WTC11 (cell line): Measurements from ENCODE around the gene ROBO1.

Source experiments
- CREB1 ChIP-seq: sonication (generic); formaldehyde crosslinking; IDR thresholded peaks from 2 replicates; pipeline ENCODE4 v1.8.0; 2023; ENCODE audit warnings: mild to moderate bottlenecking, missing genetic modification reagents
- FOXJ3 ChIP-seq: sonication (generic); formaldehyde crosslinking; IDR thresholded peaks from 2 replicates; pipeline ENCODE4 v1.9.0; 2021; ENCODE audit warnings: missing genetic modification reagents, mild to moderate bottlenecking, borderline replicate concordance
- FOXP1 ChIP-seq: sonication (generic); formaldehyde crosslinking; IDR thresholded peaks from 2 replicates; pipeline ENCODE4 v1.8.0; 2022; ENCODE audit warnings: missing genetic modification reagents, mild to moderate bottlenecking, moderate library complexity, borderline replicate concordance
- GTF2I ChIP-seq: fragments of 250-450 bp; sonication (Bioruptor Pico); conservative IDR thresholded peaks from 2 replicates; pipeline ENCODE4 v1.4.0; 2021; ENCODE audit warnings: mild to moderate bottlenecking
- HMGA2 ChIP-seq: fragments of 250-450 bp; sonication (Bioruptor Pico); IDR thresholded peaks from 2 replicates; pipeline ENCODE4 v1.4.0; 2021; ENCODE audit warnings: mild to moderate bottlenecking, moderate library complexity
- NFYB ChIP-seq: sonication (generic); formaldehyde crosslinking; conservative IDR thresholded peaks from 2 replicates; pipeline ENCODE4 v1.8.0; 2022; ENCODE audit warnings: low read depth, missing genetic modification reagents
- SP1 ChIP-seq: sonication (generic); formaldehyde crosslinking; conservative IDR thresholded peaks from 2 replicates; pipeline ENCODE4 v1.8.1; 2022; ENCODE audit warnings: missing genetic modification reagents
- TF ChIP-seq, protein P1 (sequence below): fragments of 200-600 bp; IDR thresholded peaks from 2 replicates; pipeline ENCODE4 v1.8.0; 2022; ENCODE audit warnings: antibody characterized with exemption
- TF ChIP-seq, protein P2 (sequence below): sonication (generic); formaldehyde crosslinking; IDR thresholded peaks from 2 replicates; pipeline ENCODE4 v1.8.1; 2023; ENCODE audit warnings: mild to moderate bottlenecking, missing genetic modification reagents, borderline replicate concordance
- TF ChIP-seq, protein P3 (sequence below): sonication (generic); formaldehyde crosslinking; IDR thresholded peaks from 2 replicates; pipeline ENCODE4 v1.8.0; 2022; ENCODE audit warnings: mild to moderate bottlenecking, missing genetic modification reagents
- TF ChIP-seq, protein P4 (sequence below): sonication (generic); formaldehyde crosslinking; IDR thresholded peaks from 2 replicates; pipeline ENCODE4 v1.8.1; 2022; ENCODE audit warnings: low read depth, mild to moderate bottlenecking, moderate library complexity, missing genetic modification reagents, borderline replicate concordance
- TF ChIP-seq, protein P5 (sequence below): sonication (generic); formaldehyde crosslinking; IDR thresholded peaks from 2 replicates; pipeline ENCODE4 v1.8.0; 2022; ENCODE audit warnings: missing genetic modification reagents
- TF ChIP-seq, protein P6 (sequence below): sonication (generic); formaldehyde crosslinking; IDR thresholded peaks from 2 replicates; pipeline ENCODE4 v1.8.1; 2022; ENCODE audit warnings: missing genetic modification reagents, borderline replicate concordance
- TF ChIP-seq, protein P7 (sequence below): sonication (generic); formaldehyde crosslinking; conservative IDR thresholded peaks from 2 replicates; pipeline ENCODE4 v1.8.1; 2022; ENCODE audit warnings: mild to moderate bottlenecking, missing genetic modification reagents

DNA sequence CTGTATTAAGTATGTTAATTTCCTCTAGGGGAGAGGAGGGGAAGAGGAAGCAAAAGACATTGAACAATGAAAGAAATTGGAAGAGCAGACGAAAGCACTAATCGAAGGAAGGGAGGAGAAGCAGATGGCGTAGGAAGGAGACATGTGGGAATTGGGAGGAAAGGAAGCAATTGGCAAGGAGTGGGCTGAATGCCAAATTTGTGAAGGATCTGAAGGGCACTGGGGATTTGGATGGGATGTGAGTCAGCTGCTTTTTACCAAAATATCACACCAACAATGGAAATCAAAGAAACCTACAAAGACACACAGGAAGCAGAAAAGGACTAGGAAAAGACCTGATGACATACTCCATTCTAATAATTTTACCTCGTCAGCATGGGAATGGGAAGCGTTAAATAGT is 1029.8 kb downstream of the ROBO1 start:
- TF ChIP-seq, protein P1, sequence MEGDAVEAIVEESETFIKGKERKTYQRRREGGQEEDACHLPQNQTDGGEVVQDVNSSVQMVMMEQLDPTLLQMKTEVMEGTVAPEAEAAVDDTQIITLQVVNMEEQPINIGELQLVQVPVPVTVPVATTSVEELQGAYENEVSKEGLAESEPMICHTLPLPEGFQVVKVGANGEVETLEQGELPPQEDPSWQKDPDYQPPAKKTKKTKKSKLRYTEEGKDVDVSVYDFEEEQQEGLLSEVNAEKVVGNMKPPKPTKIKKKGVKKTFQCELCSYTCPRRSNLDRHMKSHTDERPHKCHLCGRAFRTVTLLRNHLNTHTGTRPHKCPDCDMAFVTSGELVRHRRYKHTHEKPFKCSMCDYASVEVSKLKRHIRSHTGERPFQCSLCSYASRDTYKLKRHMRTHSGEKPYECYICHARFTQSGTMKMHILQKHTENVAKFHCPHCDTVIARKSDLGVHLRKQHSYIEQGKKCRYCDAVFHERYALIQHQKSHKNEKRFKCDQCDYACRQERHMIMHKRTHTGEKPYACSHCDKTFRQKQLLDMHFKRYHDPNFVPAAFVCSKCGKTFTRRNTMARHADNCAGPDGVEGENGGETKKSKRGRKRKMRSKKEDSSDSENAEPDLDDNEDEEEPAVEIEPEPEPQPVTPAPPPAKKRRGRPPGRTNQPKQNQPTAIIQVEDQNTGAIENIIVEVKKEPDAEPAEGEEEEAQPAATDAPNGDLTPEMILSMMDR: no peak
- TF ChIP-seq FOXJ3 (CRISPR knock-in tag) (no peak), FOXP1 (CRISPR knock-in tag) (no peak), HMGA2 (CRISPR knock-in tag) (no peak), SP1 (CRISPR knock-in tag) (no peak), CREB1 (no peak), NFYB (CRISPR knock-in tag) (no peak), GTF2I (CRISPR knock-in tag) (no peak)
- TF ChIP-seq, protein P2, sequence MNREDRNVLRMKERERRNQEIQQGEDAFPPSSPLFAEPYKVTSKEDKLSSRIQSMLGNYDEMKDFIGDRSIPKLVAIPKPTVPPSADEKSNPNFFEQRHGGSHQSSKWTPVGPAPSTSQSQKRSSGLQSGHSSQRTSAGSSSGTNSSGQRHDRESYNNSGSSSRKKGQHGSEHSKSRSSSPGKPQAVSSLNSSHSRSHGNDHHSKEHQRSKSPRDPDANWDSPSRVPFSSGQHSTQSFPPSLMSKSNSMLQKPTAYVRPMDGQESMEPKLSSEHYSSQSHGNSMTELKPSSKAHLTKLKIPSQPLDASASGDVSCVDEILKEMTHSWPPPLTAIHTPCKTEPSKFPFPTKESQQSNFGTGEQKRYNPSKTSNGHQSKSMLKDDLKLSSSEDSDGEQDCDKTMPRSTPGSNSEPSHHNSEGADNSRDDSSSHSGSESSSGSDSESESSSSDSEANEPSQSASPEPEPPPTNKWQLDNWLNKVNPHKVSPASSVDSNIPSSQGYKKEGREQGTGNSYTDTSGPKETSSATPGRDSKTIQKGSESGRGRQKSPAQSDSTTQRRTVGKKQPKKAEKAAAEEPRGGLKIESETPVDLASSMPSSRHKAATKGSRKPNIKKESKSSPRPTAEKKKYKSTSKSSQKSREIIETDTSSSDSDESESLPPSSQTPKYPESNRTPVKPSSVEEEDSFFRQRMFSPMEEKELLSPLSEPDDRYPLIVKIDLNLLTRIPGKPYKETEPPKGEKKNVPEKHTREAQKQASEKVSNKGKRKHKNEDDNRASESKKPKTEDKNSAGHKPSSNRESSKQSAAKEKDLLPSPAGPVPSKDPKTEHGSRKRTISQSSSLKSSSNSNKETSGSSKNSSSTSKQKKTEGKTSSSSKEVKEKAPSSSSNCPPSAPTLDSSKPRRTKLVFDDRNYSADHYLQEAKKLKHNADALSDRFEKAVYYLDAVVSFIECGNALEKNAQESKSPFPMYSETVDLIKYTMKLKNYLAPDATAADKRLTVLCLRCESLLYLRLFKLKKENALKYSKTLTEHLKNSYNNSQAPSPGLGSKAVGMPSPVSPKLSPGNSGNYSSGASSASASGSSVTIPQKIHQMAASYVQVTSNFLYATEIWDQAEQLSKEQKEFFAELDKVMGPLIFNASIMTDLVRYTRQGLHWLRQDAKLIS: no peak
- TF ChIP-seq, protein P3, sequence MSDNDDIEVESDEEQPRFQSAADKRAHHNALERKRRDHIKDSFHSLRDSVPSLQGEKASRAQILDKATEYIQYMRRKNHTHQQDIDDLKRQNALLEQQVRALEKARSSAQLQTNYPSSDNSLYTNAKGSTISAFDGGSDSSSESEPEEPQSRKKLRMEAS (CRISPR knock-in tag): no peak
- TF ChIP-seq, protein P4, sequence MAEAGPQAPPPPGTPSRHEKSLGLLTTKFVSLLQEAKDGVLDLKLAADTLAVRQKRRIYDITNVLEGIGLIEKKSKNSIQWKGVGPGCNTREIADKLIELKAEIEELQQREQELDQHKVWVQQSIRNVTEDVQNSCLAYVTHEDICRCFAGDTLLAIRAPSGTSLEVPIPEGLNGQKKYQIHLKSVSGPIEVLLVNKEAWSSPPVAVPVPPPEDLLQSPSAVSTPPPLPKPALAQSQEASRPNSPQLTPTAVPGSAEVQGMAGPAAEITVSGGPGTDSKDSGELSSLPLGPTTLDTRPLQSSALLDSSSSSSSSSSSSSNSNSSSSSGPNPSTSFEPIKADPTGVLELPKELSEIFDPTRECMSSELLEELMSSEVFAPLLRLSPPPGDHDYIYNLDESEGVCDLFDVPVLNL (CRISPR knock-in tag): no peak
- TF ChIP-seq, protein P5, sequence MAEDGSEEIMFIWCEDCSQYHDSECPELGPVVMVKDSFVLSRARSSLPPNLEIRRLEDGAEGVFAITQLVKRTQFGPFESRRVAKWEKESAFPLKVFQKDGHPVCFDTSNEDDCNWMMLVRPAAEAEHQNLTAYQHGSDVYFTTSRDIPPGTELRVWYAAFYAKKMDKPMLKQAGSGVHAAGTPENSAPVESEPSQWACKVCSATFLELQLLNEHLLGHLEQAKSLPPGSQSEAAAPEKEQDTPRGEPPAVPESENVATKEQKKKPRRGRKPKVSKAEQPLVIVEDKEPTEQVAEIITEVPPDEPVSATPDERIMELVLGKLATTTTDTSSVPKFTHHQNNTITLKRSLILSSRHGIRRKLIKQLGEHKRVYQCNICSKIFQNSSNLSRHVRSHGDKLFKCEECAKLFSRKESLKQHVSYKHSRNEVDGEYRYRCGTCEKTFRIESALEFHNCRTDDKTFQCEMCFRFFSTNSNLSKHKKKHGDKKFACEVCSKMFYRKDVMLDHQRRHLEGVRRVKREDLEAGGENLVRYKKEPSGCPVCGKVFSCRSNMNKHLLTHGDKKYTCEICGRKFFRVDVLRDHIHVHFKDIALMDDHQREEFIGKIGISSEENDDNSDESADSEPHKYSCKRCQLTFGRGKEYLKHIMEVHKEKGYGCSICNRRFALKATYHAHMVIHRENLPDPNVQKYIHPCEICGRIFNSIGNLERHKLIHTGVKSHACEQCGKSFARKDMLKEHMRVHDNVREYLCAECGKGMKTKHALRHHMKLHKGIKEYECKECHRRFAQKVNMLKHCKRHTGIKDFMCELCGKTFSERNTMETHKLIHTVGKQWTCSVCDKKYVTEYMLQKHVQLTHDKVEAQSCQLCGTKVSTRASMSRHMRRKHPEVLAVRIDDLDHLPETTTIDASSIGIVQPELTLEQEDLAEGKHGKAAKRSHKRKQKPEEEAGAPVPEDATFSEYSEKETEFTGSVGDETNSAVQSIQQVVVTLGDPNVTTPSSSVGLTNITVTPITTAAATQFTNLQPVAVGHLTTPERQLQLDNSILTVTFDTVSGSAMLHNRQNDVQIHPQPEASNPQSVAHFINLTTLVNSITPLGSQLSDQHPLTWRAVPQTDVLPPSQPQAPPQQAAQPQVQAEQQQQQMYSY: no peak
- TF ChIP-seq, protein P6, sequence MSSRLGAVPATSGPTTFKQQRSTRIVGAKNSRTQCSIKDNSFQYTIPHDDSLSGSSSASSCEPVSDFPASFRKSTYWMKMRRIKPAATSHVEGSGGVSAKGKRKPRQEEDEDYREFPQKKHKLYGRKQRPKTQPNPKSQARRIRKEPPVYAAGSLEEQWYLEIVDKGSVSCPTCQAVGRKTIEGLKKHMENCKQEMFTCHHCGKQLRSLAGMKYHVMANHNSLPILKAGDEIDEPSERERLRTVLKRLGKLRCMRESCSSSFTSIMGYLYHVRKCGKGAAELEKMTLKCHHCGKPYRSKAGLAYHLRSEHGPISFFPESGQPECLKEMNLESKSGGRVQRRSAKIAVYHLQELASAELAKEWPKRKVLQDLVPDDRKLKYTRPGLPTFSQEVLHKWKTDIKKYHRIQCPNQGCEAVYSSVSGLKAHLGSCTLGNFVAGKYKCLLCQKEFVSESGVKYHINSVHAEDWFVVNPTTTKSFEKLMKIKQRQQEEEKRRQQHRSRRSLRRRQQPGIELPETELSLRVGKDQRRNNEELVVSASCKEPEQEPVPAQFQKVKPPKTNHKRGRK (CRISPR knock-in tag): no peak
- TF ChIP-seq, protein P7, sequence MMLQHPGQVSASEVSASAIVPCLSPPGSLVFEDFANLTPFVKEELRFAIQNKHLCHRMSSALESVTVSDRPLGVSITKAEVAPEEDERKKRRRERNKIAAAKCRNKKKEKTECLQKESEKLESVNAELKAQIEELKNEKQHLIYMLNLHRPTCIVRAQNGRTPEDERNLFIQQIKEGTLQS (CRISPR knock-in tag): no peak
